Eye (tissue), 1 donor: ENCODE results near the gene RAI1.

Experiments
- DNase-seq: peaks from one replicate; pipeline ENCODE4 v3.0.0-alpha.2; 2015

Gene RAI1

DNA sequence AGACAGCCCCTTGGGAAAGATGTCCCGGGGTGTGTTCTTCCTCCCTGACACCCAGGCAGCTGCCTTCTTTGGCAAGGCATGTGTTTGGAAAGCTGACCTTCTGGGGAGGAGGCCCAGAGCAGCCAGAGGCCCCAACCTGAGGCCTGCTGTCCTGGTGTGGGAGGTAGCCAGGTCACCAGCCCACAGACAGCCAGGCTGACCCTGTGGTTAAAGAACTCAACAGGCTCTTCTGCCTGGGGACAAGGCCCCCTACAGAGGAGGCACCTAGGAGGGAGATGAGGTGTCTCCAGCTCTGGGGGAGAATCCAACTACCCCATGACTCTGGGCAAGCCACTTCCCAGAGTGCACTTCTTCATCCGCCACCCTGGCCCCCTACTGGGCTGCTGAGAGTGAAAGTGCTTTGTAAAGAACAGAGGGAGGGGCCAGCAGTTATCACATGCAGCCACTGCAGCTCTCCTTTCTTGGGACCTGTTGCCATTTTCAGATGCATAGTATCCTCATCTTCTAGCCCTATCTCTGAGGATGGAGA is 168.7 kb downstream of the RAI1 start:
- peak; percentile 69 for DNase-seq

DNA sequence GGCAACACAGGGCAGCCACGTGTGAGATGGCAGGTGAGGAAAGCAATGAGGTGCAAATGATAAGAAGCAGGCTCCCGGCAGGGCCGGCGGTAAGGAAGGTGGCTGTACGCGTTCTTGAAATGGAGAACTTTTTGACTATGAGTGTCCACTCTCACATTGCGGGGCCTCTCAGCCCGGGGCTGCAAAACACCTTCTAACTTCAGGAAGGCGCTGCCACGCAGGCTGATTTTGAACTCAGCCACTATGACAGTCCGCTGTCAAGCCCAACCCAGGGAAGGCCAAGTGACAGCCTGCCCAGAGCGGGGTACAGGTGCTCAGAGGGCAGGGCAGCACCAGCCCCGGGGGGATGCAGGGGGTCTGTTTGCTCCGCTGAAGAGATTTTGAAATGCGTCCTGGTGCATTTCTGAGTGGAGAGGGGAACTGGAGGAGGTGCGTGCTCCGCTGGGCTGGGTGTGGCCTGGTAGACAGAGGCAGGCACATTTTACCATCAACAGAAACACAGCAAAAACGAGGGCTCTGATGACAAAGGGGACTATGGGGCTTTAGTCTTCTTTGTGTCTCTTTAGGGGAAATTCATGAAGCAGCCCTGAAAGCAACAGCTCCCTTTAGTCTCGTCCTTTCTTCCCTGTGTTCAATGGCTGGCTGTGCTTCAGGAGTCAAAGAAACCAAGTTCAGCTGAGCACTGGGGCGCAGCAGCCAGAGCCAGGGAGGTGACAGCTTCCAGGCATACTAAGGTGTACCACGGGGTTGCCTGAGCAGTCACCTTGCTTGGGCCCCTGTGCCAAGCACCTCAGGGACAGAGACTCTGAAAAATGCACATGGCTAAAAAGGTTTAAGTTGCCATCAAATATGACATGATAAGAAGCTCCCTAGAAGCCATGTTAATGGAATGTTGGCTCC is 170.1 kb downstream of the RAI1 start:
- DNase-seq = no peak

DNA sequence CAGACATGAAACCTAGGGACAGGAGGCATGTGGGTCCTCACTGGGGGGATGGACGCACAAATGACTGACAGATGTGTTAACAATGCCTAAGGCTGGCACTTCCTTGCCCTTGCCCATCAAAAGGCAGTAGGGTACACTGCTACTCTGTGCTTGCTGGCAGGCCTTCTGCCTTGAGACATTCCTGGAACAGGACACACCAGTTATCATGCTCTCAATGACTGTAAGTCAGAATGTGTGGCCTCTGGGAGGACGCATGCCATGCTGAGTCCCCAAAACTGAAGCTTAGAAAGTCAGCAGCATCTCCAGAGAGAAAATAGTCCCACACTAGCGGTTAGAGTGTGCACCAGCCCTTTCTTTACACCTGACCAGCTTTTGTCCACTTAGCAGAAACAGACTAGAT is 171.7 kb downstream of the RAI1 start:
- no peak for DNase-seq

DNA sequence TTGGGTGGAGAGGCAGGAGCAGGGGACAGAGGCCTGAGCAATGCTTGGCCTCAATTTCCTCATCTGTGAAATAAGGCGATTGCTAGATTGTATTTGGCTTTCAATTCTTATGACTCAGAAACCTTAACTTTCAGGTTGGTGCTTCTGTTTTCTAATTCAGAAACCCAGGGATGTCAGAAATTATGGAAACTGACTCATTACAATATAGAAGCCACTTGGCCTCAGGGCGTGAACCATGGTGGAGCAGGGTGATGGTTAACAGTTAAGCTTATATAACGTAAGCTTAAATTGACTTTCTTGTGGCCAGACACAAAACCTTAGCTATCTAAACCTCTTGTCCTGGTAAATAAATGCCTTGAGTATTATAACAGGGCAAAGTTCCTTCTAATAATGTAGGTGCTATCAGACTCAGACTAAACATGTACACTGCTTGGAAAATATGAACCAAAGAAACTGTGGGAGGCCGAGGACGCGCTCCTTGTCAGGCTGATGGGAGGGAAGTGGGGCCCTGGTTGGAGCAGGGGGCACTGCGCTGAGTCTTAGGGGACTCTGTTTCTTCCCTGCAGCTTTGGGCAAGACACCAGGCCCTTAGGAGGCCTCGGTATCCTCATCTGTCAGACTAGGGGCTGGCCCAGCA is 172.7 kb downstream of the RAI1 start:
- DNase-seq = no peak

DNA sequence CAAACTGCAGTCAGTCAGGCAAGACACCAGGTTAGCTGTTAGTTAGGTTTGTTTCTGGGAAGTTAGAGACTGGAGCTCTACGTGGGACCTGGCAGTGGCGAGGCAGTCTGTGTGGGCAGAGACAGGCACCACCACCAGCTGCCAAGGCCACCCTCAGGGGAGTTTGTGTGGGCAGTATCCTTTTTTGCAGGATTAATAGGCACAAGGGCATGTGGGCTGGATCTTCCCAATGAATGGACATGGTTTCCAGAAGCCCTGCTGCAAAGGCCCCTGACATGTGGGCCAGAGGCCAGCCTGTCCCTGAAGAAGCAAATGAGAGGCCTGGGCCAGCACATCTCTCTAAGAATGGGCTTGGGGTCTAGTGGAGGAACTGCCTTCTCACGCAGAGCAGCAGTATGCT is 174.7 kb downstream of the RAI1 start:
- DNase-seq = no peak

DNA sequence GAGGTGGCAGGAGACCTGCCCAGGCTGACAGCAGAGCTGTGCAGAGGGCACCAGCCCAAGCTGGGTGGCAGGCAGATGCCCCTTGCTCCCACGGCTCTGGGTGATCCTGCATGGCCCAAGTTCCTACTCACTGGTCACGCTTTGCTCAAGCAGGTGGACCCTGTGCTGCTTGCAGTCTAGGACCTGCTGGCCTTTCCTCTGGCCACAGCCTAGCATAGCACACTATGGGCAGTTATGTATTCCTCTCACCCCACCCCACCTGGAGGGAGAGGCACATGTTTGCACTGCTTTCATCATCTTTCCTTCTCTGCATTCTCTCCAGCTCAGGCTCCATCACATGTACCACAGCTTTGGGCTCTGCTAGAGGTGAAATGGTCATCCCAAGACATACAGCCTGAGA is 175.1 kb downstream of the RAI1 start:
- DNase-seq = no peak

DNA sequence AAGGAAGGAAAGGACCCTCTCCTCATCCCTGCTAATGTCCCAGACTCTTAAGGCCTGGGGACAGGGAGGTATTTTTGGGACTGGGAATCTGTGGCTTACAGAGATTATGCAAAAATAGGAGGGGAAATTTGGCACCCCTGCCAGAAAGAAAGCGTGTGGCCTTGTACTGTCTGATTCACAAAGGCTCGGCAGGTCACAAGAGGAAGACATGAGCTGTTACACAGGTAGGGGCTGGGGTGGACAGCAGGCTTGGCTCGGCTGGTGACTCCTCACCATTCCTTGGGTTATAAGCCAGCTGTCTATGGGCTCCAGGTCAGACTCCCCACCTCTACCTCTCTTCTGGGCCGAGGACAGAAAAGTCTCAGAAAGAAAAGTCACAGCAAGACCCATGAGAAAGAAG is 176.2 kb downstream of the RAI1 start:
- no peak for DNase-seq

DNA sequence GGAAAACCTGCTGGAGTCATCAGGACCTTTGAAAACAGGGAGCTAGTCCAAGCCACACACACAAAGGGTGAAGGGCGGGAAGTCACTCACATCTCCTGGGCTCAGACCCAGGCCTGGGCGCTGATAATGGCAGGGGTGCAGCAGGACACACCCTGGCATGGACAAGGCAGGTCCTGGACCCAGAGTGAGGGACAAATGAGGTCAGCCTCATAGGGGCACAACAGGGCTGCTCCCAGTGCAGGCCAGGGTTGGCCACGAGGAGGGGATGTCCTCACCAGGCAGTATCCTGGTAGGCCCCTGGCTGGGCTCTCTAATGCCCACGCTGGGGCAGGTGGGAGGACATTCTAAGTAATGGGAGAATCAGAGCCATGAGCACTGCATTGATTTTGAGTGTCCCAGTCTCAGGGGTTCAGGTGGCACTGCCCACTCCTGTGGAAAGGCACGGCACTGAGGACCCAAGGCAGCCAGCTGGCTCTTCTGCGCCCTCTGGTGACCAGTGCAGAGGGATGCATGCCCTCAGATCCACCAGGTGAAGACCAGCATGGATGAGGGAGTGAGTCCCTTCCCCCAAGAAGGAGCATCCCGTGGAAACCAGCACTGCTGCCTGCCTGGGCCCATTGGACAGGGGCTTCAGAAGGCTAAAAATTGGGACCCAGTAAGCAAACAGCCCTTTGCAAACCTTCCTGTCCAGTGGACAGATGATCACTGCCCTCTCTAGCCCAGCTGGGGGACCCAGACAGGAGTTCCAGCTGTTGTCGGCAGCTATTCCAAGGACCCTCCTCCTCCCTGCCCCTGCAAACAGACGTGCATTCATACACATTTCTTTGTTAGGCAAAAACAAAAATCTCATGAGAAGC is 178.9 kb downstream of the RAI1 start:
- DNase-seq = peak; percentile 87

DNA sequence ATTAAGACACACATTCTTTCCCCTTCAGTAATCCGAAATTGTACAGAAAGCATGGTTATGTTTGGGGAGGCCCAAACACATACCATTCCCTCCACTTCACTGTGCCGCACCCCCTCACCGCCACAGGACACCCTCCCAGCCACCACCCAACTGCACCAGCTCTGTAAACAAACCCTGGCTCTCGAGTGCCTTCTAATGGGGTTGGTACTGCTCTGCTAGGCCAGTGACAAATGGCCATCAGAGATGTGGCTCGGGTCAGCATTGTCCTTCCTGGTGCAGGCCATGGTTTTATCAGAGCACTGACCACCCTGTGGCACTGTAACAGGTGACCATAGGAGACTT is 179.5 kb downstream of the RAI1 start:
- DNase-seq = no peak
